ENCODE data around the gene ZBTB16. TPM values are rescaled to one million over a fixed set of nuclear protein-coding genes. Genes with fewer than 3 reads are reported as not detected.

The ZBTB16 gene
- polyA plus RNA-seq, 1 experiment = not detected

DNA sequence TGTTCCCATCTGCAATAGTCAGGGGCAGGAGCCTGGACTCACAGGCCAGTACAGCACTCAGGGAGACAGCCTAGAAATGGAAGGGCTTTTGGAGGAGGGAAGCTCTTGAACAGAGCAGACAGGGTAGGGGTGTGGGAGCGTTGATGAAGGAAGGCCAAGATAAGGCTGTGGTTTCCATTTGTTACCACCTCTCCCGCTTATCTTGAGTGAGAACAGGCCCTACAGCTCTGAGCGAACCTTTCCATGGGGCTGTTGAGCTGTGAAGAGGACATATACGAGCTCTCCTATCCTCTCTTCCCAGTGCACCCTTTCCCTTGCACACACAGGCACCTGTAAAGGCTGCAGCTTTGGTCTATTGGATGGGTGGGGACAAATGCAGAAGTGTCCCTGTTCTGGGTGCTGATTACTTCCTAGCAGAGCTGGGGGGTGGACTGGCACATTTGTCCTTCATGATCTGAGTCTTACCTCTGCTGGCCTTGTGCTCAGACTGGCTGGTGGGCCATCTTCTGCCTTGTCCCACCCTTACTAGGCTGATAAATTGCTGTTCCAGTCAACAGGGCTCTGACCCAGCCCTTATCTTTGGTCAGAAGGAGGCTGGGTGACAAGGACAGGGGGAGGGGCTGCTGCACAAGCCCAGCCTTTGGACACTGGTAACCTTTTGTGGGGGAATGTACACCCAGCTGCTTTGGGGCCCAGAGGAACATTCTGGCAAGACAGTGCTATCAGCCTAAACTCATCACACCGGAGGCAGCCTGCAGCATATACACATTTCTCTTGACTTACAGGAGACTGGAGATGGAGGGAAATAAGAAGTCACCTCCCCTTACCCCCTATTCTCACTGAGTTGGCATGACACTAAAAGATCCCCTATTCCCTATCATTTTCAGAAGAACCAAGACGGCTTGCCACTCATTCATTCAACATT is 156.6 kb downstream of the ZBTB16 start:
- H3K27me3 ChIP-seq (ENCODE audit: control insufficient read depth, insufficient read depth, low read length) = peaks cover 1% of the 10 kb centered on the region; the same call in 1 of the 2 replicates
- DNase-seq (ENCODE audit: low read depth) = no peak
- ChIA-PET POLR2A (no interaction called here), CTCF (interaction anchor here (1.1 kb wide), 1 partner anchor 45 kb away, joined by 3 read pairs; no protein-coding TSS in a partner anchor)
- no peak for TF ChIP-seq CTCF (IDR thresholded peaks at IDR 0.05; ENCODE audit: insufficient read depth, low read depth, low read length)
- no peak overlapping the region for H3K4me3 ChIP-seq (ENCODE audit: low read depth, low read length)
- H3K36me3 ChIP-seq (ENCODE audit: control insufficient read depth, insufficient read depth, low read length) = no peaks in the 10 kb centered on the region

DNA sequence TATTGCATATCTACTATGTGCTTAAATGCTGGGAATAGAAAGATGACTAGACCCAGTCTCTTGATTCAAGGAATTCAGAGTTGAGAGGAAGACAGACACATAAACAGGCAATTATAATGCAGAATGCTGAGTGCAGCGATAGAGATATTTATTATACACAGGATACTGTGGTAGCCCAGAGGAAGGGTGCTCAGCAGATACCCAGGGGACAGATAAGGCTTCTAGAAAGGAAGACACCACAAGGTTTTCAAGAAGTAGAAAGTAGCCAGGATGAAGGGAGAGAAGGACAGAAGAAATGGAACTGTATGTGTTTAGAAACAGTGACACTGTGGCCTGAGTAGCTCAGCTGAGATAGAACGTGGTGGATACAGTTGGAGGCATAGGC is 157.3 kb downstream of the ZBTB16 start:
- Histone ChIP-seq H3K4me3 (ENCODE audit: low read depth, low read length) (no peak overlapping the region), H3K27me3 (ENCODE audit: control insufficient read depth, insufficient read depth, low read length) (peaks cover 2% of the 10 kb centered on the region; the same call in 1 of the 2 replicates), H3K36me3 (ENCODE audit: control insufficient read depth, insufficient read depth, low read length) (no peaks in the 10 kb centered on the region)
- ChIA-PET CTCF (no interaction called here), POLR2A (no interaction called here)
- no peak for TF ChIP-seq CTCF (IDR thresholded peaks at IDR 0.05; ENCODE audit: insufficient read depth, low read depth, low read length)
- no peak for DNase-seq (ENCODE audit: low read depth)

- no peak overlapping the region for H3K4me3 ChIP-seq (ENCODE audit: low read depth, low read length)
- H3K36me3 ChIP-seq (ENCODE audit: control insufficient read depth, insufficient read depth, low read length) = no peaks in the 10 kb centered on the region
- peaks cover 6% of the 10 kb centered on the region for H3K27me3 ChIP-seq (ENCODE audit: control insufficient read depth, insufficient read depth, low read length)
- ChIA-PET CTCF (no interaction called here), POLR2A (no interaction called here)
- no peak for TF ChIP-seq CTCF (IDR thresholded peaks at IDR 0.05; ENCODE audit: insufficient read depth, low read depth, low read length)
- no peak for DNase-seq (ENCODE audit: low read depth)
Measured at GRCh38 chr11:114218508-114218907, 159.0 kb downstream of the ZBTB16 start.

- POLR2A ChIA-PET = no interaction called here
- CTCF ChIA-PET = interaction anchor here (0.6 to 1.7 kb wide), 4 partner anchors 9 to 184 kb away, joined by 3 to 4 read pairs (median 3); no protein-coding TSS in a partner anchor
- TF ChIP-seq CTCF (IDR thresholded peaks at IDR 0.05; ENCODE audit: insufficient read depth, low read depth, low read length) = no peak
Measured at GRCh38 chr11:114219559-114220349, 160.2 kb downstream of the ZBTB16 start.

DNA sequence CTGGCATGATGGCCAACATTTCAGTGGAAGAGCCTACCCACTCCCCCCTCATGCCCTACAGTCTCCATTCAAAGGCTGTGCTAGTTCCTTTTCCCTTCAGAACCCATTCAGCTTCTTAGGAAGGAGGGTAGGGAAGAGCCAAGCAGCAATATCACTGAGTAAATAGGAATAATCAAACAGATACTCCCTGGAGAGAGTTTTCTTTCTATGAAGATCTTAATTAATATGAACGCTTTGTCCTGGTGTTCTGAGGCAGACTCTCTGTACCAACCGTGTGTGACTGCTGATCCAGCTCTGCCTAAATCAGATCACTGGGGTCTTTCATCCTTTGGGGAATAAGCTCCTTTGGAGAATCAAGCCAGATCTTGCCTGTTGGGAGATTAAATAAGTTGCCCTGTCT is 161.5 kb downstream of the ZBTB16 start:
- Histone ChIP-seq H3K4me3 (ENCODE audit: low read depth, low read length) (no peak overlapping the region), H3K36me3 (ENCODE audit: control insufficient read depth, insufficient read depth, low read length) (no peaks in the 10 kb centered on the region), H3K27me3 (ENCODE audit: control insufficient read depth, insufficient read depth, low read length) (peaks cover 7% of the 10 kb centered on the region)
- DNase-seq (ENCODE audit: low read depth) = no peak
- TF ChIP-seq CTCF (IDR thresholded peaks at IDR 0.05; ENCODE audit: insufficient read depth, low read depth, low read length) = no peak
- POLR2A ChIA-PET = no interaction called here
- CTCF ChIA-PET = interaction anchor here (1.6 to 1.7 kb wide), 2 partner anchors 40 to 185 kb away, joined by 3 to 4 read pairs; no protein-coding TSS in a partner anchor

More at GRCh38 chr11:114219559-114220349, 160.2 kb downstream of the ZBTB16 start:
- no peak overlapping the region for H3K4me3 ChIP-seq (ENCODE audit: low read depth, low read length)
- no peak for DNase-seq (ENCODE audit: low read depth)
- H3K36me3 ChIP-seq (ENCODE audit: control insufficient read depth, insufficient read depth, low read length) = no peaks in the 10 kb centered on the region
- H3K27me3 ChIP-seq (ENCODE audit: control insufficient read depth, insufficient read depth, low read length) = peaks cover 6% of the 10 kb centered on the region
